ENCODE results near the gene CBX3.

- TF ChIP-seq CTCF (IDR thresholded peaks at IDR 0.05) (no peak), EZH2 (IDR thresholded peaks at IDR 0.05) (no peak)
Observed at GRCh38 chr7:26233902-26234511, 32.5 kb downstream of the CBX3 start.

All from neural progenitor cell (in vitro differentiated cells).